GM20000 (cell line): Measurements from ENCODE around the gene TAF9B.

Source experiments
- DNase-seq: peaks from one replicate; pipeline ENCODE4 v3.0.0; 2012; ENCODE audit warnings: low spot score
- TF ChIP-seq, protein P1 (sequence below): IDR thresholded peaks from 2 replicates; pipeline ENCODE4 v1.5.1; 2012; ENCODE audit warnings: mild to moderate bottlenecking, control low read depth; ENCODE audit errors: extremely low read depth, missing control alignments

The TAF9B gene

DNA sequence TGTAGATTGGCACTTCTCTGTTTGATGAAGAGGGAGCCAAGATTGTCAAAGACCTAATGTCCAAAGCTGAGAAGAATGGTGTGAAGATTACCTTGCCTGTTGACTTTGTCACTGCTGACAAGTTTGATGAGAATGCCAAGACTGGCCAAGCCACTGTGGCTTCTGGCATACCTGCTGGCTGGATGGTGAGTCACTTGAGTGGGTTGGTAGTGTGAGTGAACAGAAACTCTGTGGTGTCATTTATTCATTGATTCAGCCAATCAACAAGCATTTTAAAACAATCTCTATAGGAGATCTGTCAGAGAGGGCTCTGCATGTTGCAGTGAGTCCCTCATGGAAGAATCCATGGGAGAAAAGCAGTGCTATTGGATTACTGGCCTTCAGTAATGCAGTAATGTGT is 16.3 kb downstream of the TAF9B start:
- DNase-seq: no peak
- TF ChIP-seq, protein P1, sequence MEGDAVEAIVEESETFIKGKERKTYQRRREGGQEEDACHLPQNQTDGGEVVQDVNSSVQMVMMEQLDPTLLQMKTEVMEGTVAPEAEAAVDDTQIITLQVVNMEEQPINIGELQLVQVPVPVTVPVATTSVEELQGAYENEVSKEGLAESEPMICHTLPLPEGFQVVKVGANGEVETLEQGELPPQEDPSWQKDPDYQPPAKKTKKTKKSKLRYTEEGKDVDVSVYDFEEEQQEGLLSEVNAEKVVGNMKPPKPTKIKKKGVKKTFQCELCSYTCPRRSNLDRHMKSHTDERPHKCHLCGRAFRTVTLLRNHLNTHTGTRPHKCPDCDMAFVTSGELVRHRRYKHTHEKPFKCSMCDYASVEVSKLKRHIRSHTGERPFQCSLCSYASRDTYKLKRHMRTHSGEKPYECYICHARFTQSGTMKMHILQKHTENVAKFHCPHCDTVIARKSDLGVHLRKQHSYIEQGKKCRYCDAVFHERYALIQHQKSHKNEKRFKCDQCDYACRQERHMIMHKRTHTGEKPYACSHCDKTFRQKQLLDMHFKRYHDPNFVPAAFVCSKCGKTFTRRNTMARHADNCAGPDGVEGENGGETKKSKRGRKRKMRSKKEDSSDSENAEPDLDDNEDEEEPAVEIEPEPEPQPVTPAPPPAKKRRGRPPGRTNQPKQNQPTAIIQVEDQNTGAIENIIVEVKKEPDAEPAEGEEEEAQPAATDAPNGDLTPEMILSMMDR: no peak

DNA sequence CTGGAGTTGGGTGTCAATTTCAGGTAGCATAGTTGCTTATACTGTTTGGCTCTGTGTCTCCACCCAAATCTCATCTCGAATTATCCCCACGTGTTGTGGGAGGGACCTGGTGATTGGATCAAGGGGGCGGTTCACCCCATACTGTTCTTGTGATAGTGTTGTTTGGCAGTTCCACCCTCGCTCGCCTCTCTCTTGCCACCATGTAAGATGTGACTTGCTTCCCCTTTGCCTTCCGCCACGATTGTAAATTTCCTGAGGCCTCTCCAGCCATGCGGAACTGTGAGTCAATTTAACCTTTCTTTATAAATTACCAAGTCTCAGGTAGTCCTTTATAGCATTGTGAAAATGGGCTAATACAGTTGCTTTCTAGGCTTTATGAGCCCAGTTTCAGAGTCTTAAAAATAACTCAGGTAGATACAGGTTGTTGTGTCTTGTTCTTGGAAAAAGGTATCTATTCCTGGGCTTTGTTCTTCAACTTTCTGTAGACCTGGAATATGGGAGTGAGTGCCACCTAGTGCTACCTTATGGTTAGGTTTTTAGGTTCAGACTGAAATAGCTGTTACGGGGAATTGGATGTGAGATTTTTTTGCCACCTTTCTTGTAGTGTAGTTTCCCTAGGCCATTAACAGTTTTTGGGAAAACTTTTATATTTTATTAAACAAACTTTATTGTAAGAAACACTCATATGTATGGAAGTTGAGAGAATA is 19.8 kb downstream of the TAF9B start:
- no peak for DNase-seq
- TF ChIP-seq, protein P1: no peak

DNA sequence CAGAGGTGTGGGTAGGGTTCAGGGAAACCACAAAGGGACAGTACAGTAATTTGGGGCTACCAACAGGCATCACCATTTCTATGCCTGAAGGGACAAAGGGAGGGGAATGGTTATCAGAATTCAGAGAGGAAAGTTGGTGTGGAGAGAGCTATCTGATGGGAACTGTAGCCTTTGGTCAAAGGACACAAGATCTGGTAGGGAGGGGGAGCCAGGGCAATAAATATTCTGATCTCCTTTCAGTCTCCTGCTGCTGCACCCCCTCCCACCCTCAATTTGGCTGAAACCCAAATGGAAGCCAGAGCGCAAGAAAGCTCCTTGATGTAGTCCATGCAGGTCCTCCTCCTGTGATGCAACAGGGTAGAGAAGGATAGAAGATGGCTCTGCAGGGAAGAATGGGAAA is 20.8 kb downstream of the TAF9B start:
- TF ChIP-seq, protein P1: no peak
- no peak for DNase-seq

DNA sequence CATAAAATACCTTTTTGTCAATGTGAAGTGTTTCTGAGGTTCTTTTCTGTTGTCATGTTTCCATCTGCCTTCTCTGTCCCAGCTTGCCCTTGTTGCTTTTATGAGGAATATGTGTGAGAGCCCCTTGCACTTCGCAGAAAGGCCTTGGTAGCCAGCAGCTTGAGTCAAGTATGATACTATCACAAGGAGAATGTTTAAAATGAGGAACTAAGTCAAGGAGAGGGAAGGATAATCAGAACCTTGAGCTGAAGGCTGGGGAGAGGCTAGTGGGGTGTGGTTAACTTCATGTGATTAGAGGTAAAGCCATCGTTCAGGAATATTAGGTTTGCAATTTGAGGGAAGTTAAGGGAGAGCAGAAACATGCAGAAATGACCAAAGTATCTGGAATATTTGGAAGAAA is 22.7 kb downstream of the TAF9B start:
- no peak for DNase-seq
- TF ChIP-seq, protein P1: no peak

DNA sequence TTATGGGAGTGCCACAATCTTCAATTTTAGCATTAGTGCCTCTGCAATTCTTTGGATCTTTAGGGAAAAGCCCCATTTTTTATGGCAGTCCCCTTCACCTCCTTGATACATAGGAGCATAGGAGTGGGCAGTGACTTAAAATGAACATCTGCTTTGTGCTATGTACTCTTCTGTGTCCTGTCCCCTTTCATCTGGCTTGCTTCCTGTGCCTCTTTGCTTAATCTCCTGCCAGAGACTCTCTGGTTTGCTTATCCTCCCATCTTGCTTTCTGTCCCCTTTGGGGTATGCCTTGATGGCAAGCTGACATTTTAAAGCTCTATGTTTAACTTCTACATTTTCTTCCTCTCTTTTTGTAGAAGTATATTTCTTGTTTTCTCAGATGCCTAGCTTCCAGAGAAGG is 23.1 kb downstream of the TAF9B start:
- TF ChIP-seq, protein P1: no peak
- no peak for DNase-seq

DNA sequence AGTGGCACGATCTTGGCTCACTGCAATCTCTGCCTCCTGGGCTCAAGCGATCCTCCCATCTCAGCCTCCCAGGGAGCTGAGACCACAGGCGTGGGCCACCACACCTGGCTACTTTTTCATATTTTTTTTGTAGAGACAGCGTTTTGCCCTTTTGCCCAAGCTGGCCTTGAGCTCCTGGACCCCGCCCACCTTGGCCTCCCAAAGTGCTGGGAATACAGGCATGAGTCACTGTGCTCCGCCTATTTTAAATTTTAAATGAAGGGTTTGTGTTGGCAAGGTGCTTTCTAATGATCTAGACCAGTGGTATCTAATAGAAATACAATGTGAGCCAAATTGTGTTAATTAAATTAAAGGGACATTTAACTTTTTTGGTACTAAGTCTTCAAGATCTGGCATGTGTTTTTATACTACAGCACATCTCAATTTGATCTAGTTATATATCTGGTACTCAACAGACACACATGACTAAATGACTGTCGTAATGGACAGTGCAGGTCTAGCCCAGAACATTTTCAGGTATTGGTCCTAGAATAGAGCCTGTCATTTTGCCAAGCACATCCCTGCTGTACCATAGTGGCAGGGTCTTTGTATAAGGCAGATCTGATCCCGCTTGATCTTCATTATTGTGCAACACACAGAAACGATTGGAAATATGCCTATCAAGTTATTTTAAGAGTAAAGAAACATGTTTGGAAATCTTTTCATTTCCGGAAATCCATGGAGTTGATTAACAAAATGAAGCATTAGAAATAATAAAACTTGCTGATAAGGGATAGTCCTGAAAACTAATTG is 28.1 kb downstream of the TAF9B start:
- TF ChIP-seq, protein P1: no peak
- DNase-seq: no peak

DNA sequence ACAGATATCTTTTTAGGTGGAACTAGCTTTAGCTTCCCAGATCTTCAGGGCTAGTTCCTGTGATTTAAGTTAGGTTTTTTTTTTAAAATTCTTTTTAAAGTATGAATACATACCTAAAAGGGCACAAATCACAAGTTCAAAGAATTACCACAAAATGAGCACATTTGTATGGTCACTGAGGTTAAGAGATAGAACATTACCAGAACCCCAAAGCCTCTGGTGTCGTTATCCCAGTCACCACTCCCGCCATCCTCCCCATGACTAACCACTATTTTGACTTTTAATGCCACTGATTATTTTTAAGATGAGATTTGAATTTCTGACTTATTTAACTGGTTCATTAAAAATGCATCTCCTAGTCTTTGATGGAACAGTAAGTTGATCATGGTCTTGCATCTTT is 30.0 kb downstream of the TAF9B start:
- TF ChIP-seq, protein P1: no peak
- DNase-seq: no peak
